ENCODE measurements around the gene CEND1. TPM values are rescaled to one million over a fixed set of nuclear protein-coding genes. Genes with fewer than 3 reads are reported as not detected.

The CEND1 gene
- total RNA-seq, 2 donors from 2014 or later, result 0.18 to 1.6 TPM

DNA sequence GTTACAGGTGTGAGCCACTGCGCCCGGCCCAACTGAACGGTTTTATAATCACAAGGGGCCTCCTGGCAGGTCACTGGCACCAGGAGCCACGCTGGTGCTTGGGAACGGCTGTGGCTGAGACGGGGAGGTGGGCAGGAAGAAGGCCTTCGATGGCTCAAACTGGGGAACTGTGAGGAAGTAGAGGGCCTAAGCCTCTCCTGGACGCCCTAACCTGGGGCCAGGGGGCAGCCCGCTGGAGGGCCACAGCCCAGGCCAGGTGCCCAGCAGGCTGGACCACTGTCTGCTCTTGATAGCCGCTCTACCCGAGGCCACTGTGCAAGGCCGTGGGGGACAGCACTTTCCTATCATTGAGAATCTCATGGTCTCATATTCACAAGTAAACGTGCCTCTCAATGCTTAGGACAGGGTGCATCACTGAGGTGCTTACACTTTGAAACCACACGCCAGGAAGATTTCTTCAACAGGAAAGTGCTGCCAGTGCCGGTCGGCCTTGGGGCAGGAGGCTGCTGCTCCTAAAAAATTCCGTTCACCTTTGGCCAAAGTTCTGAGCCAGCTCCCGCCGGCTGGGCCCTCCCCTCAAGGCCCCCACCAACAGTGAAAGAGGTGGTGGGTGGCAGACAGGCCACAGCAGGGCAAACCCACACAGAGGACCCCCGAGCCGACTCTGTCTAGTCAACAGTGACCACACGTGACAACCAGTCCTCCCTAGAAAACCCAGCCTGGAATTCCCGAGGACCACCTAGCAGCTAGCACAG is 19.8 kb downstream of the CEND1 start:
- no peak for TF ChIP-seq POLR2AphosphoS5 (IDR thresholded peaks at IDR 0.05)
- no peak for TF ChIP-seq POLR2A (IDR thresholded peaks at IDR 0.05)
- TF ChIP-seq, protein P1, sequence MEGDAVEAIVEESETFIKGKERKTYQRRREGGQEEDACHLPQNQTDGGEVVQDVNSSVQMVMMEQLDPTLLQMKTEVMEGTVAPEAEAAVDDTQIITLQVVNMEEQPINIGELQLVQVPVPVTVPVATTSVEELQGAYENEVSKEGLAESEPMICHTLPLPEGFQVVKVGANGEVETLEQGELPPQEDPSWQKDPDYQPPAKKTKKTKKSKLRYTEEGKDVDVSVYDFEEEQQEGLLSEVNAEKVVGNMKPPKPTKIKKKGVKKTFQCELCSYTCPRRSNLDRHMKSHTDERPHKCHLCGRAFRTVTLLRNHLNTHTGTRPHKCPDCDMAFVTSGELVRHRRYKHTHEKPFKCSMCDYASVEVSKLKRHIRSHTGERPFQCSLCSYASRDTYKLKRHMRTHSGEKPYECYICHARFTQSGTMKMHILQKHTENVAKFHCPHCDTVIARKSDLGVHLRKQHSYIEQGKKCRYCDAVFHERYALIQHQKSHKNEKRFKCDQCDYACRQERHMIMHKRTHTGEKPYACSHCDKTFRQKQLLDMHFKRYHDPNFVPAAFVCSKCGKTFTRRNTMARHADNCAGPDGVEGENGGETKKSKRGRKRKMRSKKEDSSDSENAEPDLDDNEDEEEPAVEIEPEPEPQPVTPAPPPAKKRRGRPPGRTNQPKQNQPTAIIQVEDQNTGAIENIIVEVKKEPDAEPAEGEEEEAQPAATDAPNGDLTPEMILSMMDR (IDR thresholded peaks at IDR 0.05), result no peak
- intact Hi-C loops (cut with DNase I), result no loop called here
- Histone ChIP-seq H3K27me3 (replicated peaks; ENCODE audit: insufficient read depth) (no peaks in the 10 kb centered on the region), H3K27ac (no peak overlapping the region), H3K9me3 (no peaks in the 10 kb centered on the region), H3K4me3 (no peak overlapping the region), H3K4me1 (replicated peaks) (no peaks in the 10 kb centered on the region), H3K36me3 (peaks cover 1 to 7% of the 10 kb centered on the region in 2 donors)
- WGBS, result 83% methylated on average over 23 of the region's 23 CpGs
- DNase-seq (ENCODE audit: low spot score), result no peak

DNA sequence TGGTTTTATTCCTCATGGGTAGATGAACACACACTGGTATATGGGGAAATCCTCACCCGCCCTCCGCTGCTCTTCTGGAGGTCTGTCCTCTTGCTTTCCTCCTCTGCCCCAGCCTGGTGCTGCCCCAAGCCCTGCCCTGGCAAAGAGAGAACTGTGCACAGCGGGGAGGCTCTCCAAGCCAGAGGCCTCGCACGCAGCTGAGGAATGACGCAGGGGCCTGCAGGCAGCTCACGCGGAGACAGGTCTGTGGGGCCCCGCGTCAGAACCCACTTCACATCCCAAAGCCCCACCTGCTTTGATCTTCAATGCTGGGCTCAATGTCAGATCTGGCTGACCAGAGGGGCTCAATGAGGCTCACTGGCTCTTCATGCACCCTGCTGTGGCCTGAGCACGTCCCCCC is 22.7 kb downstream of the CEND1 start:
- DNase-seq (ENCODE audit: low spot score), result no peak
- no peaks in the 10 kb centered on the region for H3K9me3 ChIP-seq
- H3K4me1 ChIP-seq (replicated peaks), result no peaks in the 10 kb centered on the region
- TF ChIP-seq, protein P1 (IDR thresholded peaks at IDR 0.05), result no peak
- TF ChIP-seq POLR2A (IDR thresholded peaks at IDR 0.05), result no peak
- no peak for TF ChIP-seq POLR2AphosphoS5 (IDR thresholded peaks at IDR 0.05)
- intact Hi-C loops (cut with DNase I), result no loop called here
- H3K27ac ChIP-seq, result no peak overlapping the region
- peaks cover 12 to 25% of the 10 kb centered on the region in 2 donors for H3K36me3 ChIP-seq
- no peak overlapping the region for H3K4me3 ChIP-seq
- 93% methylated on average over 11 of the region's 11 CpGs for WGBS
- H3K27me3 ChIP-seq (replicated peaks; ENCODE audit: insufficient read depth), result no peaks in the 10 kb centered on the region

DNA sequence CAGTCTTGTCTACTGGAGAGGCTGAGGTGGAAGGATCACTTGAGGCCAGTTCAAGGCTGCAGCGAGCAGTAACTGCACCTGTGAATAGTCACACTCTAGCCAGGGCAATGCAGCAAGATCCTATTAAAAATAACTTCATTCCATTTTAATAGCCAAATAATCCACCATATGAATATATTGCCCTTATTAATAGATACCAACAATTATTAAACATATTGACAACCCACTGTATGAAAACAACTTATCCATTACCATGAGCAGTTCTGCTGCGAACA is 23.0 kb downstream of the CEND1 start:
- Histone ChIP-seq H3K36me3 (peaks cover 12 to 25% of the 10 kb centered on the region in 2 donors), H3K9me3 (no peaks in the 10 kb centered on the region), H3K4me3 (no peak overlapping the region), H3K27me3 (replicated peaks; ENCODE audit: insufficient read depth) (no peaks in the 10 kb centered on the region), H3K4me1 (replicated peaks) (no peaks in the 10 kb centered on the region), H3K27ac (no peak overlapping the region)
- no peak for DNase-seq (ENCODE audit: low spot score)
- TF ChIP-seq, protein P1 (IDR thresholded peaks at IDR 0.05), result no peak
- no peak for TF ChIP-seq POLR2A (IDR thresholded peaks at IDR 0.05)
- TF ChIP-seq POLR2AphosphoS5 (IDR thresholded peaks at IDR 0.05), result no peak
- WGBS, result 89% methylated on average over 2 of the region's 2 CpGs
- intact Hi-C loops (cut with DNase I), result no loop called here

DNA sequence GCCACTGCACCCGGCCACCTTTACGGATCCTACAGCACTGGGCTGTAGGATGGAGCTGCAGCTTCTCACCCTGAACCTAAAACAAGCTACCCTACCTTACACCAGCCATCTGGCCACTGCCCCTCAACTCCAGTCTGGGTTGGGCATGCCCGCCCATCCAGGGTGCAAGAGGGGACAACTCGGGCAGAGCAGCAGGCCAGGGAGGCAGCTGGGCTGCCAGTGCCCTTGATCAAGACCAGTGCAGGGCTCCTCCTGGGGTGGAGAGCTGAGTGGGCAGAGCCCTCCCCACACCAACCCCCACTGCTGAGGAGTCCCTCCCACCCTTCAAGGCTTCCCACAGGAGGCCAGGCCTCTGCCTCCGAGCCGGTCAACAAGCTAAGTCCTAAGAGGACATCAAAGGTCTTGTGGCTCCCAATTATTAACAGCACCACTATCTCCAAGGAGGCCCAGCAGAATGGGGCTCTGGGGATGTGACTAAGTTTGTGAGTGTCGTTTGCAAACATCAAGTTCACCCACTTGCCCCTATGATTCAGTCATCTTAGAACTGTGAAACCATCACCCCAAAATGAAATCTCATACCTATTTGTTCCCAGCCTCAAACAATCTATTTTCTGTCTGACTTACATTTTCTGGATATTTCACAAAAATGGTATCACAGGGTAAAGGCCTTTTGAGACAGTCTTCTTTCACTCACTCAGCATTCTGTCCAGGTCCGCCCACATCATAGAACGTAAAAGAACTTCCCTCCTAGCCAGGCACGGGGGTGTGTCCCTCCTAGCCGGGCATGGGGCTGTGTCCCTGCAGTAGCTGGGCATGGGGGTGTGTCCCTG is 23.6 kb downstream of the CEND1 start:
- Histone ChIP-seq H3K27ac (no peak overlapping the region), H3K4me3 (no peak overlapping the region), H3K4me1 (replicated peaks) (no peaks in the 10 kb centered on the region), H3K27me3 (replicated peaks; ENCODE audit: insufficient read depth) (no peaks in the 10 kb centered on the region), H3K36me3 (peaks cover 12 to 25% of the 10 kb centered on the region in 2 donors), H3K9me3 (no peaks in the 10 kb centered on the region)
- DNase-seq (ENCODE audit: low spot score), result no peak
- intact Hi-C loops (cut with DNase I), result no loop called here
- TF ChIP-seq POLR2A (IDR thresholded peaks at IDR 0.05) (no peak), POLR2AphosphoS5 (IDR thresholded peaks at IDR 0.05) (no peak)
- TF ChIP-seq, protein P1 (IDR thresholded peaks at IDR 0.05), result no peak
- 80% methylated on average over 11 of the region's 11 CpGs for WGBS

DNA sequence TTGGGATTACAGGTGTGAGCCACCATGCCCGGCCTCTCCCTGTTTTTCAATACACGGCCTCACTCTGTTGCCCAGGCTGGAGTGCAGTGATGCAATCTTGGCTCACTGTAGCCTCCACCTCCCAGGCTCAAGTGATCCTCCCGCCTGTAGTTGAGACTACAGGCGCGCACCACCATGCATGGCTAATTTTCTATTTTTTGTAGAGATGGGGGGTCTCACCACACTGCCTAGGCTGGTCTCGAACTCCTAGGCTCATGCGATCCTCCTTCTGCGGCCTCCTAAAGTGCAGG is 24.1 kb downstream of the CEND1 start:
- no peak for DNase-seq (ENCODE audit: low spot score)
- H3K4me1 ChIP-seq (replicated peaks), result no peaks in the 10 kb centered on the region
- no peaks in the 10 kb centered on the region for H3K9me3 ChIP-seq
- WGBS, result 98% methylated on average over 8 of the region's 8 CpGs
- peaks cover 12 to 20% of the 10 kb centered on the region in 2 donors for H3K36me3 ChIP-seq
- no peaks in the 10 kb centered on the region for H3K27me3 ChIP-seq (replicated peaks; ENCODE audit: insufficient read depth)
- no peak overlapping the region for H3K27ac ChIP-seq
- H3K4me3 ChIP-seq, result no peak overlapping the region
- TF ChIP-seq POLR2A (IDR thresholded peaks at IDR 0.05), result no peak
- intact Hi-C loops (cut with DNase I), result no loop called here

Measured in prostate gland (tissue), 2 donors.